C4-2B (cell line): ENCODE results near the gene TMEM107.
"Not testable (repeated sequence)": the region's sequence is repeated elsewhere in the genome, so short reads cannot be mapped to it uniquely, and the experiment has no call there.

Experiments
- H3K27ac ChIP-seq: fragments of 450-650 bp; 2 replicates; pipeline ENCODE4 v1.5.1; 2017
- CTCF ChIP-seq: fragments of 450-650 bp; conservative IDR thresholded peaks from 2 replicates; pipeline ENCODE4 v1.5.1; 2017; ENCODE audit warnings: mild to moderate bottlenecking
- ZFX ChIP-seq: fragments of 450-650 bp; IDR thresholded peaks from 2 replicates; pipeline ENCODE4 v1.6.1; 2017

Gene TMEM107

GRCh38 chr17:8220783-8221662 is 44.8 kb upstream of the TMEM107 start:
- TF ChIP-seq CTCF (no peak), ZFX (no peak)
- peak overlapping the region; percentile 93 for H3K27ac ChIP-seq

- H3K27ac ChIP-seq: not testable (repeated sequence)
Measured at GRCh38 chr17:8214000-8214399, 37.8 kb upstream of the TMEM107 start.

- TF ChIP-seq ZFX (no peak), CTCF (no peak)
- H3K27ac ChIP-seq: no peak overlapping the region
Measured at GRCh38 chr17:8212312-8213180, 36.4 kb upstream of the TMEM107 start.

- TF ChIP-seq ZFX (no peak), CTCF (no peak)
- peak overlapping the region; percentile 82 for H3K27ac ChIP-seq
Measured at GRCh38 chr17:8210761-8211458, 34.7 kb upstream of the TMEM107 start.

- TF ChIP-seq CTCF (no peak), ZFX (peak; percentile 61; the same call in 1 of the 2 replicates)
- H3K27ac ChIP-seq: peak within 1 kb of the TSS; percentile 82
Measured at GRCh38 chr17:8209907-8210760, 34.0 kb upstream of the TMEM107 start, which contains the start of gene AURKB. TSS of gene AURKB (minus strand) at chr17:8210575. CDS start at chr17:8210224, 351 bp downstream.

GRCh38 chr17:8206536-8206935 is 30.4 kb upstream of the TMEM107 start:
- H3K27ac ChIP-seq: no peak overlapping the region
- TF ChIP-seq ZFX: no peak
- no peak for TF ChIP-seq CTCF
